K562 (cell line): ENCODE results near the gene ALOX5. TPM values are rescaled to one million over a fixed set of nuclear protein-coding genes. Genes with fewer than 3 reads are reported as not detected.
A peak's percentile ranks its signal among the peaks of the same experiment; 100 is the strongest.

ENCODE experiments used
- CAMTA2 ChIP-seq: fragments of 250-450 bp; sonication (Bioruptor Pico); conservative IDR thresholded peaks from 2 replicates; pipeline ENCODE4 v1.5.1; 2022
- FOXK2 ChIP-seq, 2 experiments: fragments of 450-650 bp; IDR thresholded peaks in 1 of 2; conservative IDR thresholded peaks in 1 of 2; 2 replicates each; pipeline ENCODE4 v1.6.1; 2016; ENCODE audit warnings: low read depth in 2 of 2, mild to moderate bottlenecking in 1 of 2
- GABPB2 ChIP-seq: fragments of 250-450 bp; sonication (Bioruptor Pico); conservative IDR thresholded peaks from 2 replicates; pipeline ENCODE4 v1.5.1; 2021; ENCODE audit warnings: mild to moderate bottlenecking
- IFI16 ChIP-seq: fragments of 250-450 bp; sonication (Bioruptor Pico); IDR thresholded peaks from 2 replicates; pipeline ENCODE4 v2.1.2; 2022; ENCODE audit warnings: mild to moderate bottlenecking, inconsistent platforms
- L3MBTL2 ChIP-seq: fragments of 450-650 bp; IDR thresholded peaks from 2 replicates; pipeline ENCODE4 v1.6.1; 2016; ENCODE audit warnings: mild to moderate bottlenecking, moderate library complexity
- NR2F6 ChIP-seq: fragments of 450-650 bp; formaldehyde crosslinking; IDR thresholded peaks from 2 replicates; pipeline ENCODE4 v1.4.0; 2020; ENCODE audit warnings: mild to moderate bottlenecking
- PREB ChIP-seq: sonication (generic); formaldehyde crosslinking; IDR thresholded peaks from 2 replicates; pipeline ENCODE4 v1.8.1; 2023; ENCODE audit warnings: mild to moderate bottlenecking, missing genetic modification reagents
- RAD21 ChIP-seq, 2 experiments: fragments of 250-450 bp in 1 of 2; fragments of 450-650 bp in 1 of 2; sonication (Bioruptor Pico) in 1 of 2; formaldehyde crosslinking in 1 of 2; IDR thresholded peaks in 1 of 2; conservative IDR thresholded peaks in 1 of 2; 2 replicates each; pipeline versions ENCODE4 v1.4.0 to v1.8.0; 2020 to 2022; ENCODE audit warnings: mild to moderate bottlenecking in 2 of 2, moderate library complexity in 1 of 2
- RBM17 ChIP-seq: fragments of 200-400 bp; formaldehyde crosslinking; IDR thresholded peaks from 2 replicates; pipeline ENCODE4 v1.6.1; 2017; ENCODE audit warnings: low read depth, mild to moderate bottlenecking, low read length, borderline replicate concordance
- ZNF143 ChIP-seq: sonication (generic); formaldehyde crosslinking; IDR thresholded peaks from 2 replicates; pipeline ENCODE4 v1.9.0; 2022; ENCODE audit warnings: mild to moderate bottlenecking, missing genetic modification reagents
- ZNF717 ChIP-seq: fragments of 250-450 bp; sonication (Bioruptor Pico); IDR thresholded peaks from 2 replicates; pipeline ENCODE4 v1.5.0; 2021
- ZNF76 ChIP-seq: fragments of 250-450 bp; sonication (Bioruptor Pico); IDR thresholded peaks from 2 replicates; pipeline ENCODE4 v1.4.0; 2020; ENCODE audit warnings: mild to moderate bottlenecking, moderate library complexity, borderline replicate concordance
- polyA plus RNA-seq, 8 experiments: library from polyadenylated mRNA; depleted of rRNA in 4 of 8; stranded (reverse) in 5 of 8; unstranded in 3 of 8; fragments of >200 nt; fragmentation: Nextera tagmentation in 2 of 8; fragmentation: Illumina TruSeq in 1 of 8; extraction: Ambion mirVana in 2 of 8; extraction: Trizol in 1 of 8; gene quantifications; 2 replicates each; pipeline versions ENCODE4 v1.2.1 to v1.2.3, GENCODE V29; 2011 to 2014; ENCODE audit warnings: inconsistent platforms in 1 of 8, missing spikeins in 1 of 8
- total RNA-seq, 7 experiments: library from RNA; depleted of rRNA in 6 of 7; stranded (reverse); fragments of >200 nt in 6 of 7; fragmentation: Illumina TruSeq in 2 of 7; extraction: Trizol in 2 of 7; gene quantifications; 2 replicates each; pipeline versions ENCODE4 v1.2.1 to v1.2.3, GENCODE V29; 2011 to 2021; ENCODE audit warnings: low replicate concordance in 1 of 7
- TF ChIP-seq, protein P1 (sequence below): fragments of 450-650 bp; formaldehyde crosslinking; IDR thresholded peaks from 2 replicates; pipeline ENCODE4 v1.4.0; 2022; ENCODE audit warnings: mild to moderate bottlenecking, moderate library complexity
- TF ChIP-seq, protein P2 (sequence below), 2 experiments: fragments of 450-650 bp; IDR thresholded peaks; 2 replicates each; pipeline ENCODE4 v1.6.1; 2016; ENCODE audit warnings: mild to moderate bottlenecking in 2 of 2, borderline replicate concordance in 1 of 2, low read depth in 1 of 2, moderate library complexity in 1 of 2

The ALOX5 gene
- total and polyA plus RNA-seq, 9 of the 15 experiments (the other 6 are each of a cell fraction or from before 2014, with no cell fraction given) = 0.10 to 2.4 (median 1.4) TPM

GRCh38 chr10:45410807-45411606 lies 37.0 kb downstream of the ALOX5 start (continued):
- peak; percentile 95 for TF ChIP-seq GABPB2 (CRISPR knock-in tag)
- no peak for TF ChIP-seq PREB (CRISPR knock-in tag)
- TF ChIP-seq, protein P1, sequence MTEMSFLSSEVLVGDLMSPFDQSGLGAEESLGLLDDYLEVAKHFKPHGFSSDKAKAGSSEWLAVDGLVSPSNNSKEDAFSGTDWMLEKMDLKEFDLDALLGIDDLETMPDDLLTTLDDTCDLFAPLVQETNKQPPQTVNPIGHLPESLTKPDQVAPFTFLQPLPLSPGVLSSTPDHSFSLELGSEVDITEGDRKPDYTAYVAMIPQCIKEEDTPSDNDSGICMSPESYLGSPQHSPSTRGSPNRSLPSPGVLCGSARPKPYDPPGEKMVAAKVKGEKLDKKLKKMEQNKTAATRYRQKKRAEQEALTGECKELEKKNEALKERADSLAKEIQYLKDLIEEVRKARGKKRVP = peak; percentile 96
- peak; percentile 98 for TF ChIP-seq ZNF76 (CRISPR knock-in tag)
- TF ChIP-seq L3MBTL2 = peak; percentile 75
- peak; percentile 71; the same call in 1 of the 2 replicates for TF ChIP-seq NR2F6 (CRISPR knock-in tag)
- TF ChIP-seq, protein P2, sequence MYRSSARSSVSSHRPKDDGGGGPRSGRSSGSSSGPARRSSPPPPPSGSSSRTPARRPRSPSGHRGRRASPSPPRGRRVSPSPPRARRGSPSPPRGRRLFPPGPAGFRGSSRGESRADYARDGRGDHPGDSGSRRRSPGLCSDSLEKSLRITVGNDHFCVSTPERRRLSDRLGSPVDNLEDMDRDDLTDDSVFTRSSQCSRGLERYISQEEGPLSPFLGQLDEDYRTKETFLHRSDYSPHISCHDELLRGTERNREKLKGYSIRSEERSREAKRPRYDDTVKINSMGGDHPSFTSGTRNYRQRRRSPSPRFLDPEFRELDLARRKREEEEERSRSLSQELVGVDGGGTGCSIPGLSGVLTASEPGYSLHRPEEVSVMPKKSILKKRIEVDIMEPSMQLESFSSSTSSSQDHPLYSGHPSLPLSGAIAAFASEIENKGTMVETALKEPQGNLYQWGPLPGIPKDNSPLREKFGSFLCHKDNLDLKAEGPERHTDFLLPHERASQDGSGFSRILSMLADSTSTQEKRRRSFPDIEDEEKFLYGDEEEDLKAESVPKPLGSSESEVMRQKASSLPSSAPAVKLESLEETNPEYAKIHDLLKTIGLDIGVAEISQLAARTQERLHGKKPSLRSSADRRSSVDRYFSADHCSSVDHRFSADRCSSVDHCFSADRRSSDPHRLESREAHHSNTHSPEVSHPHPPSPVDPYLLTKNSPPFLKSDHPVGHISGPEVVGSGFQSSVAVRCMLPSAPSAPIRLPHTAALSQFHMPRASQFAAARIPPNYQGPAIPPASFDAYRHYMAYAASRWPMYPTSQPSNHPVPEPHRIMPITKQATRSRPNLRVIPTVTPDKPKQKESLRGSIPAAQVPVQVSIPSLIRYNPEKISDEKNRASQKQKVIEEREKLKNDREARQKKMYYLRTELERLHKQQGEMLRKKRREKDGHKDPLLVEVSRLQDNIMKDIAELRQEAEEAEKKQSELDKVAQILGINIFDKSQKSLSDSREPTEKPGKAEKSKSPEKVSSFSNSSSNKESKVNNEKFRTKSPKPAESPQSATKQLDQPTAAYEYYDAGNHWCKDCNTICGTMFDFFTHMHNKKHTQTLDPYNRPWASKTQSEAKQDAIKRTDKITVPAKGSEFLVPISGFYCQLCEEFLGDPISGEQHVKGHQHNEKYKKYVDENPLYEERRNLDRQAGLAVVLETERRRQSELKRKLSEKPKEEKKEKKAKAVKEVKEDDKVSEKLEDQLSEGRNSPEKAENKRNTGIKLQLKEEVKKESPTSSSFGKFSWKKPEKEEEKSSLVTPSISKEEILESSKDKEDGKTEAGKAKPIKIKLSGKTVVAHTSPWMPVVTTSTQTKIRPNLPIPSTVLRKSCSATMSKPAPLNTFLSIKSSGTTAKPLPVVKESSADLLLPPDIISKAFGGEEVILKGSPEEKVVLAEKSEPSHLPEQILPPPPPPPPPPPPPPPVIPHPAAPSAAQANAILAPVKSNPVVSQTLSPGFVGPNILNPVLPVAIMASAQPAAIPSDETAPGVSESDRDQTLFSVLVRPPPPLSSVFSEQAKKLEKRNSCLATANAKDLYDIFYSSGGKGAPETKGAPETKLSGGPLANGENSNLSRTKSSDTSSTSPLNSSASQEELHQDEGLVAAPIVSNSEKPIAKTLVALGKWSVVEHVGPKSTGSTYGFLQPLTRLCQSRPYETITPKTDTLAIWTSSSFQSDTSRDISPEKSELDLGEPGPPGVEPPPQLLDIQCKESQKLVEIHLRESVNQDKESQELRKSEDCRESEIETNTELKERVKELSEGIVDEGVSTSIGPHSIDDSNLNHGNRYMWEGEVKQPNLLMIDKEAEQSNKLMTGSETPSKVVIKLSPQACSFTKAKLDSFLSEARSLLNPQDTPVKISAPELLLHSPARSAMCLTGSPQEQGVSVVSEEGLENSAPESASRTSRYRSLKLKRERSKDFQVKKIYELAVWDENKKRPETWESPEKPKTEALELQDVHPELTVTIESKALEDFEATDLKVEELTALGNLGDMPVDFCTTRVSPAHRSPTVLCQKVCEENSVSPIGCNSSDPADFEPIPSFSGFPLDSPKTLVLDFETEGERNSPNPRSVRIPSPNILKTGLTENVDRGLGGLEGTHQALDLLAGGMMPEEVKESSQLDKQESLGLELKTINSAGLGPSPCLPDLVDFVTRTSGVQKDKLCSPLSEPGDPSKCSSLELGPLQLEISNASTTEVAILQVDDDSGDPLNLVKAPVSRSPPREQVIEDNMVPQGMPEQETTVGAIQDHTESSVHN (IDR thresholded peaks at IDR 0.05; ENCODE audit: borderline replicate concordance in 1 of 2, low read depth in 1 of 2) = 0 out of 4 replicates have a peak, but pooled peaks of 1 of the 2 experiments have one; percentile 63
- TF ChIP-seq ZNF717 (CRISPR knock-in tag) = peak; percentile 84; the same call in 1 of the 2 replicates
- TF ChIP-seq ZNF143 (CRISPR knock-in tag) = no peak
- TF ChIP-seq RBM17 = no peak
- TF ChIP-seq IFI16 (CRISPR knock-in tag) = peak; percentile 88
- peak; percentile 97 for TF ChIP-seq CAMTA2
- TF ChIP-seq RAD21 (CRISPR knock-in tag; conservative IDR thresholded peaks at IDR 0.05 in 1 of 2, IDR thresholded peaks at IDR 0.05 in 1 of 2) = peak; percentile 9 to 39; a peak in 2 of 4 replicates
- TF ChIP-seq FOXK2 (conservative IDR thresholded peaks at IDR 0.05 in 1 of 2, IDR thresholded peaks at IDR 0.05 in 1 of 2; ENCODE audit: low read depth in 2 of 2) = peak; percentile 56 to 75; a peak in 3 of 4 replicates
